Fibroblast of skin of right quadriceps (primary cell): ENCODE data around the gene CARTPT.

Experiments
- DNase-seq: peaks from one replicate; pipeline ENCODE4 v3.0.0-alpha.2; 2013

CARTPT gene

DNA sequence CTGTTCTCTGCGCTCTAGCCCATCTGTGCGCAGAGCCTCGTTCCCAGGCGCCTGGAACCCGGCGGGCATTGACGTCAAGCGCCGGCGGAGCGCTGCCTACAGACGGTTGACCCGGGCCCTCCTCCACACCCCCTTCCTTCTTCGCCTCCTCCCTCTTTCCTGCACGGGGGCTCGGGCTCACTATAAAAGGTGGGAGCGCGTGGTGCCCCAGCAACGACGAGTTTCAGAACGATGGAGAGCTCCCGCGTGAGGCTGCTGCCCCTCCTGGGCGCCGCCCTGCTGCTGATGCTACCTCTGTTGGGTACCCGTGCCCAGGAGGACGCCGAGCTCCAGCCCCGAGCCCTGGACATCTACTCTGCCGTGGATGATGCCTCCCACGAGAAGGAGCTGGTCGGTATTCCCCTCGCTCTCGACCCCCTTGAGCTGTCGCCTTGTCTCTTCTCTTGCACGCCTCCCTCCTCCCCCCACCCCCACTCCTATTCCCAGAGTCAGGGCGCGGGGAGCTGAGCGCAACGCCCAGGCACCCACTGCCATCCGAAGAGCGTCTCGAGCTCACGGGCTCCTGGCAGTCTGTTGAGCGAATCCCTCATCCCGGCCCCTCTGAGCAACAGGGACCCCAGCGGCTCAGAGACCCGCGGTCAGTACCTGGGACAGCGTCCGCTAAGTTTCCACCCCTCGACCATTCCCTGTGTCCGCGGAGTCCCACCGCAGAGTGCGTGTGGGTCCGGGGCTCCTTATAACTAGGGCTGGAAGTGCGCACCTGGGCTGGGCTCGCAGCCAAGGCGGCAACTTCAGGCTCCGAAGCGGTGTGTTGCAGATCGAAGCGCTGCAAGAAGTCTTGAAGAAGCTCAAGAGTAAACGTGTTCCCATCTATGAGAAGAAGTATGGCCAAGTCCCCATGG lies at the start of gene CARTPT:
TSS of gene CARTPT (plus strand) at position 213 of the 902 bp plus-strand sequence. CDS start at position 232, 19 bp downstream.
- DNase-seq = peak; percentile 20

DNA sequence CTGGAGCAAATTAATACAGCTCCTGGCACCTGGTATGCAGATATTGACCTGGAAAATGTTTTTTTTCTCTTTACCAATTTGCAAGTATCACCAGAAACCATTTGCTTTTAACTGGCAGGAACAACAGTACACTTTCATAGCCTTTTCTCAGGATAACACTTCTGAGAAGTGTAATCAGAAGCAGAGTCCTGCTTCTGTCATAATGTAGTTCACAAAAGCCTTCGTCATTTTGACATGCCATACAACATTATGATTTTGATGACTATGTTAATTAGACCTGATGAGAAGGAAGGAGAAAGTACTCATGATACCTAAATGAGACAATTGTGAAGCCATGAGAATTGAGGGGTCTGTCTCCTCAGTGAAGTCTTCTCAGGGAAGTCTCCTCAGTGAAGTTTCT lies 41.1 kb upstream of the CARTPT start:
- DNase-seq = no peak

GRCh38 chr5:71679714-71680113 lies 39.4 kb upstream of the CARTPT start:
- no peak for DNase-seq

DNA sequence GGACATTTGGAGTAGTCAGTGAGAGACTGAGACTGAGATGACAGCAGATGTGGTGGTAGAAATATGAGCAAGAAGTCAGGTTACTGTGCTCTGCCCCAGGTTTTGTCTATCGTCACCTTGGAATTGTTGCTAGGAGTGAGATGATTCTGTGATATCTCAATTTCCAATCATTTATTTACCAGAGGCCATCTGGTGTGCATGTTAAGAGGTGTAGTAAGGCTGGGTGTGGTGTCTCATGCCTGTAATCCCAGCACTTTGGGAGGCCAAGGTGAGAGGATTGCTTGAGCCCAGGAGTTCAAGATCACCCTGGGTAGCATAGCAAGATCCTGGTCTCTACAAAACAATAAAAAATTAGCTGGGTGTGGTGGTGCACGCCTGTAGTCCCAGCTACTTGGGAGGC lies 38.6 kb upstream of the CARTPT start:
- DNase-seq = no peak

DNA sequence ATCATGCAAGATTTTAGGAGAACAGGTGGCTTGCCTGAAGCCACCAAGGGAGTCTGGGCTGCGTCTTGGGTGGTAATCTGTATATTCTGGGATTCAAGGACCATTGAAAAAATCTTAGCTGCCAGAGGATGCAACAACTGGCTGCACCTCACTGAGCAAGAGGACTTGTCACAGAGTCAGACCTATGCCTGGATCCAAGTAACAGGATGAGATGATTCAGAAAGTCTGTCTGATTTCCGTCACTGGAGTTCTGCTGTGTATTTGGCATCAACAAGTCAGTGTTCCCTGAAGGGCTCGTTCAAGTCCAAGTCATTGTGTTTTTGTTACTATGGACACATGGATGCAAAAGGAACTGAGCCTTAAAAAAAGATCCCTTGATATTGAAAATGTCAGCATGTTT lies 37.8 kb upstream of the CARTPT start:
- DNase-seq = no peak

DNA sequence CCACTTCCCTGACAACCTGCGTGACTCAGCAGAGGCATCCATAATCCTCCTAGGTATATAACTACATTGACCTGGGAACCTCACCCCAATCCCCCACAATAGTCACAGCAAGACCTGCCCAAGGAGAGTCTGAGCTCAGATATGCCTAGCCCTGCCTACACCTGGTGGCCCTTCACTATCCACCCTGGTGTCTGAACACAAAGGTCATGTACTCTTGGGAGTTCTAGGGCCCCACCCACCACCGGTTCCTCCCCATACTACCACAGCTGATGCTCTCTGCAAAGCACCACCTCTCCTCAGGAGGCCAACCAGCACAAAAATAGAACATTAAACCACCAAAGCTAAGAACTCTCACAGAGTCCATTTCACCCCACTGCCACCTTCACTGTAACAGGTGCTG lies 34.8 kb upstream of the CARTPT start:
- no peak for DNase-seq

GRCh38 chr5:71693828-71694427 lies 25.1 kb upstream of the CARTPT start:
- no peak for DNase-seq

GRCh38 chr5:71695071-71695470 lies 24.0 kb upstream of the CARTPT start:
- DNase-seq = no peak

DNA sequence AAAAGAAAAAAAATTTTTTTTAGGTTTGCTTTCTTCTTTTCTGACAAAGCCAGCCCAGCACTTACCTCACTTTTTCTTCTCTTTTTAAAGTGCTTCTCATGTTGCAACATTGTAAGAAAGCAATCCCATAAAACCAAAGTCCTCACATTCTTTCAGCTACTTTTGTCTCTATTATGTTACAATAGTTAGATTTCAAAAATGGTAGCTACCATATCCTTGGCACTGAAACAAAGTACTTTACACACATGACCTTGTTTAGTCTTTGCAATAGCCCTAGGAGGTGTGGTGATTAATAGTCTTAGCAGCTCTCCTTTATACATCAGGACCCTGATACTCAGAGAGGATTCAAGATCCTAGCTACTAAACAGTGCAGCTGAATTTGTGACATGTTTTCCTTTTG lies 23.5 kb upstream of the CARTPT start:
- peak; percentile 2 for DNase-seq

DNA sequence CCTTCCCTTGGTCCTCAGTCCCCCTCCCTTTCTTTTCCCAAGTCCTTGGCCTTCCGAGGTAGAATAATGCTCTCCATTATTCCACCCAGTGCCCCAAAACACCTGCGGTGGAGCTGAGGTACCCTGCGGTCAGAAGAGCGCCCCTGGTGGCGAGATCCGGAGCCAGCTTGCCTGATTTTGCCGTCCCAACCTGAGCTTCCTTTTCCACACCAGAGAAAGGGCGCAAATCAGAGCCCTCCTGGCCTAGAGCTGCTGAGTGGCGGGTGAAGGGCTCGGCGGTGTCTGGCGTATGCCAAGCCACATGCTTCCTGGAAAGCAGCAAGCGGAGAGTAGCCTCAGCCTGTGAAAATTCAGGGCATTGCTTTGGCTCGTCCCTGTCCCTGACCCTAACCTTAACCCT lies 21.1 kb upstream of the CARTPT start:
- DNase-seq = no peak

DNA sequence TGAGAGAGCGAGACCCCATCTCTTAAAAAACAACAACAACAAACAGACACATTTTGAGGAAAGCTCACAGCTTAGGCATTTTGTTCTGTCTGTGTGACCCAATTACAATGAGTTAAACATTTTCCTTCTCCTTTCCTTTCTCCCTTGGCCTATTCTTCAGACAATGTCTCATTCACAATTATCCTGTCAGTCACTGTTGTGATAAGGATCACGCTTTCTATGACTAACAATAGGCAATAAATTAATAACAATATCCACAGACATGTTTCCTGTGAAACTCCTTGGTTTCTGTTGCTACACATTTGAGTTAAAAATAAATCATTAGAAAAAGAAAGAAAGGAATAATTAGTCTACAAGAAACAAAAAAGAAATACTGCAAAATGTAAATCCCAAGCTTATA lies 19.8 kb upstream of the CARTPT start:
- DNase-seq = no peak

DNA sequence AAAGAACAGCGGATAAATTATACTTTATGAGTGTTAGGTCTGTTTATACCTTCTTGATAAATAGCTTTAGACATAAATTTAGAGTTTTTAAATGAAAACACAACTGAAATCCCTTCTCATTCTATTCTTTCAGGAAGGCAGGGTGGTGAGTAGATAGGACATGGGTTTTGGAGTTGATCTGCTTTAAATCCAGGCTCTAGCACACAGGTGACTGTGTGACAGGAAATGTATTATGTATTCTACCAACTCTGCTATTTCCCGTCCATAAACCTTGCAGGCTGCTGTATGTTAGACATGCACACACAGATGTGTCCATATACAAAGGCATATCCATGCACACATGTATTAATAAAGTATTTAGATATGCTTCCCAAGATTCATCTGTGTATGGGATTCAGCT lies 19.3 kb upstream of the CARTPT start:
- DNase-seq = no peak

GRCh38 chr5:71700803-71701202 lies 18.3 kb upstream of the CARTPT start:
- no peak for DNase-seq

DNA sequence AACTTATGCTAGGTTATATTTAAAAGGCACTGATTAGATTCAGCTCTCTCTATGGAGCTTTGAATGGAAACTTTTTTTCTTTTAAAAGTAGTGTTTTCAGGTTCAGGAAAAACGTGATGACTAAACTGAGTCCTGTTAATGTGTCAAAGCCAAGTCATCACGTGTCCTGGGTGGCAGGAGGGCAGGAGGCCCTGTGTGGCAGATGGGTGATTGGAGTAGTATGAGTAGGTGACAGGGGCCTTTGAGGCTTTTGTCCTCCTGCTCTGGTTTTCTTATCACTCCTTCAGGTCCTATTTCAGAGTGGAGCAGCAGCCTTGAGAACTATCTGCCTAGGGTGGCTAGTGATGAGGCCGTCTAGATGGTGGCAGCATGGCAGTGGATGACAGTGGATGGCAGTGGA lies 17.7 kb upstream of the CARTPT start:
- no peak for DNase-seq

- no peak for DNase-seq
These were observed 15.1 kb upstream of the CARTPT start for GRCh38 chr5:71703941-71704340.

- DNase-seq = peak; percentile 10
These were observed 13.7 kb upstream of the CARTPT start for GRCh38 chr5:71705421-71705820.

DNA sequence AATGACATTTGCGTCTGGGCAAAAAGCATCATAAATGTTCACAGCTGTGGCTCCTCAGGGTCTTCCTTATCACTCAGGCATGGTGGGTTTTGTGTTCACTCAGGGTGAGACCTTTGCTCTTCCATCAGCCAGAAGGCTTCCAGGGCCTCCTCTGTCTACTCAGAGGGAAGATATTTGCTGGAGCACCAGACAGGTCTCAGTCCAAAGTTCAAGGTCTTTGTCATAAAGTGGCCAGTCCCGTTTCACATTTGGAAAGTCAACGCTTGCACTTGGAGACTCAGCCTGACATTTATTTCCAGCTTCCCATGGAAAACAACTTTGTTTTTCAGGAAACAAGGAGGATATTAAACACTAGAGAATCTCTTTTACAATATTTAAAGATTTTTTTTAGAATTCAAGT lies 12.2 kb upstream of the CARTPT start:
- DNase-seq = no peak

DNA sequence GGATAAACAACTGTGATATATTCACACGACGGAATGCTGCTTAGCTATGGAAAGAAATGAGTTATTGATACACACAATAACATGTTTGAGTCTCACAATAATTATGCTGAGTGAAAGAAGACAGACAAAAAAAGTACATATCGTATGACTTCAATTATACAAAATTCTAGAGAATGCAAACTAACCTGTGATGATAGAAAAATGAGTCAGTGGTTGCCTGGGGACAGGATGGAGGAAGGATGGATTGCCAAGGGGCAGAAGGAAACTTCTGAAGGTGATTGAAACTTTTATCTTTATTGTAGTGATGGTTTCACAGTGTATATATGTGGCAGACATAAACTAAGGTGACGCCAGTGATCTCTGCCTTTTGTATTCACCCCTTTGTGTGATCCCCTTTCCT lies 7.5 kb upstream of the CARTPT start:
- no peak for DNase-seq

- no peak for DNase-seq
These were observed 4.2 kb upstream of the CARTPT start for GRCh38 chr5:71714911-71715310.

DNA sequence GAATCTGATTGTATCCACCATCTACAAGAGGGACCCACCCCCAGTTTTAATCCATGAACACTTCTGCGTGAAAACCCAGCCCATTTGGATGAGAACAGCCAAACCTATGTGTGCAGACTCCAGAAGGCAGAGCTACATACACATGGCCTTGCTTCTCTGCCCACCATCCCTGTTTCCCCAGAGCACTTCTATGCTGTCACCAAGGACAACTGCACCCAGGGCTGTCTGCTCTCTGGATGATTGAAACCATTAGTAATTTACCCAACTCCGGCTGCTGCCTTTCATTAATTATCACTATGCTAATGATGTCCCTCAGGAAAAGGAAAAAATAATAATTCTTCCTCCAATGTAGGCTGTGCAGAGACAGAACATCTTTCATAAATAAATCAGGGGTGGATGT lies 8.9 kb downstream of the CARTPT start:
- no peak for DNase-seq

- no peak for DNase-seq
These were observed 11.9 kb downstream of the CARTPT start for GRCh38 chr5:71731015-71731414.

DNA sequence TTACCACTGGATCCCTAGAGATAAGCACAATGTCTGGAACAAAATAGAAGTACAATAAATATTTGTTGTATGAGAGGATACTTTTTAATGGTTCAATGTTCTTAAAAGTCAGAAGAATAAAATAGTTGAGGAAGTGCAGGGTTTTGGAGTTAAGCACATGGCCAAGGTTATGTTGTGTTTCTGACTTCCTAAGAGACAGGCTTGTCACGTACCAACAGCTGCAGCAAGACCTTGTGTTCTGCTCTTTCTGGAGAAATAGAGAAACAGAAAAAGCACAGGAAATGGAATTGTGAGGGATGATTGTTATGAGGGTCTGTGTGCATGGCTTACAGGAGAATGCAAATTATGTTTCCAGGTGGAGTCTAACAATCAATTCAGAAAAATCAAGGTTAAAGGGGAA lies 12.9 kb downstream of the CARTPT start:
- no peak for DNase-seq

- DNase-seq = no peak
These were observed 15.1 kb downstream of the CARTPT start for GRCh38 chr5:71734141-71734540.

DNA sequence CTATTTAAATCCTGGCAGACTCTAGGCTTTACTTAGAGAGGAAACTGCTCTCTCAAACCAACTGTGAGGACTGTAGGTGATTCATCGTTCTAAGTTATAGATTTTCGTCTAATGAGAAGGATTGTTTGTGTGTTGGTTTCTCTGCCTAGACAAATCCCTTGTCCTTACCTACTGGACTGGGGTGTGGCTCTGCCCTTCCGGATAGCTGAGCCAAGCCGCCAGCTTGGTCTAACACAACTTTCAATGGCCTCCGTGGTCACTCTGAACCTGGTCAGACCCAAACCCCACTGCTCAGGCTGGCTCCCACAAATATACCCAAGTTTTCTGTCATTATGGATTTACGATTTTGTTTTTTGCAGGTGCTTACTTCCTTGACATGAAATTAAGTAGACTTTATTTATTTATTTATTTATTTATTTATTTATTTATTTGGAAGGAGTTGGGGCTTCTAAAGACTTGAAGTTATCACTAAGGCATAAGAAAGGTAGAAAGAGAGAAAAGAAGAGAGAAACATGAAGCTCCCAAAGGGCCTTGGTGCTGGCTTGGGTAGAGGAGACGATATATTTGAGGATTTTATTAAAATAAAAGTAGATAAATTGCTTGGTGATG lies 19.0 kb downstream of the CARTPT start:
- DNase-seq = no peak
